ENCODE measurements around the gene MAOB. TPM values are rescaled to one million over a fixed set of nuclear protein-coding genes. Genes with fewer than 3 reads are reported as not detected.

The MAOB gene
- total and polyA plus RNA-seq, 7 experiments from 2014 or later: not detected

- peaks cover 0 to 1% (median 0%) of the 10 kb centered on the region in 11 donors for H3K9me3 Mint-ChIP-seq
- H3K27me3 Mint-ChIP-seq: peaks cover 0 to 18% (median under 1%) of the 10 kb centered on the region in 5 donors
- no peaks in the 10 kb centered on the region for H3K9me3 ChIP-seq (ENCODE audit: control insufficient read depth in 2 of 3, low read length in 3 of 3)
- H3K4me3 Mint-ChIP-seq: no peak overlapping the region
- H3K27me3 ChIP-seq (ENCODE audit: control insufficient read depth in 2 of 2, insufficient read depth in 2 of 2, low read length in 2 of 2): no peaks in the 10 kb centered on the region
- H3K27ac ChIP-seq (ENCODE audit: low read depth, low read length): no peak overlapping the region
- DNase-seq (no peak), ATAC-seq (no peak)
- no peaks in the 10 kb centered on the region for H3K4me1 ChIP-seq (ENCODE audit: control insufficient read depth in 2 of 2, insufficient read depth in 2 of 2, low read length in 2 of 2)
- intact Hi-C loops (cut with micrococcal nuclease): no loop called here
- POLR2A ChIA-PET: no interaction called here
- no peak overlapping the region for H3K27ac Mint-ChIP-seq
- no peaks in the 10 kb centered on the region for H3K36me3 Mint-ChIP-seq
- H3K36me3 ChIP-seq (ENCODE audit: control insufficient read depth in 2 of 3, insufficient read depth in 3 of 3, low read length in 3 of 3): no peaks in the 10 kb centered on the region
- no peak overlapping the region for H3K4me3 ChIP-seq (ENCODE audit: low read length)
- H3K4me1 Mint-ChIP-seq: no peaks in the 10 kb centered on the region
- CTCF ChIA-PET: no interaction called here
Observed at GRCh38 chrX:43804021-43804420, 78.2 kb downstream of the MAOB start.

- peaks cover 0 to 4% (median 0%) of the 10 kb centered on the region in 5 donors for H3K27me3 Mint-ChIP-seq
- intact Hi-C loops (cut with micrococcal nuclease): no loop called here
- ChIA-PET POLR2A (no interaction called here), CTCF (no interaction called here)
- H3K27ac ChIP-seq (ENCODE audit: low read depth, low read length): no peak overlapping the region
- ATAC-seq (no peak), DNase-seq (no peak)
- no peak overlapping the region for H3K4me3 ChIP-seq (ENCODE audit: low read length)
- H3K4me3 Mint-ChIP-seq: no peak overlapping the region
- H3K27me3 ChIP-seq (ENCODE audit: control insufficient read depth in 2 of 2, insufficient read depth in 2 of 2, low read length in 2 of 2): no peaks in the 10 kb centered on the region
- H3K4me1 ChIP-seq (ENCODE audit: control insufficient read depth in 2 of 2, insufficient read depth in 2 of 2, low read length in 2 of 2): no peaks in the 10 kb centered on the region
- H3K4me1 Mint-ChIP-seq: no peaks in the 10 kb centered on the region
- no peak overlapping the region for H3K27ac Mint-ChIP-seq
- H3K36me3 Mint-ChIP-seq: no peaks in the 10 kb centered on the region
- H3K9me3 Mint-ChIP-seq: peaks cover 0 to 8% (median 0%) of the 10 kb centered on the region in 11 donors
- no peaks in the 10 kb centered on the region for H3K36me3 ChIP-seq (ENCODE audit: control insufficient read depth in 2 of 3, insufficient read depth in 3 of 3, low read length in 3 of 3)
- H3K9me3 ChIP-seq (ENCODE audit: control insufficient read depth in 2 of 3, low read length in 3 of 3): no peaks in the 10 kb centered on the region
Observed at GRCh38 chrX:43785930-43786591, 96.2 kb downstream of the MAOB start.

- intact Hi-C loops (cut with micrococcal nuclease): loop anchor here in 1 of 2 donors (10.0 kb wide), 1 partner anchor 1963 kb away; no protein-coding TSS in a partner anchor
- H3K27me3 Mint-ChIP-seq: no peaks in the 10 kb centered on the region
- no peak overlapping the region for H3K27ac Mint-ChIP-seq
- Histone ChIP-seq H3K27ac (ENCODE audit: low read depth, low read length) (no peak overlapping the region), H3K36me3 (ENCODE audit: control insufficient read depth in 2 of 3, insufficient read depth in 3 of 3, low read length in 3 of 3) (no peaks in the 10 kb centered on the region), H3K4me3 (ENCODE audit: low read length) (no peak overlapping the region), H3K9me3 (ENCODE audit: control insufficient read depth in 2 of 3, low read length in 3 of 3) (no peaks in the 10 kb centered on the region), H3K27me3 (ENCODE audit: control insufficient read depth in 2 of 2, insufficient read depth in 2 of 2, low read length in 2 of 2) (no peaks in the 10 kb centered on the region), H3K4me1 (ENCODE audit: control insufficient read depth in 2 of 2, insufficient read depth in 2 of 2, low read length in 2 of 2) (no peaks in the 10 kb centered on the region)
- no peaks in the 10 kb centered on the region for H3K36me3 Mint-ChIP-seq
- no peak for DNase-seq
- peaks cover 0 to 1% (median 0%) of the 10 kb centered on the region in 11 donors for H3K9me3 Mint-ChIP-seq
- peaks cover 0 to 3% (median 0%) of the 10 kb centered on the region in 7 donors for H3K4me1 Mint-ChIP-seq
- H3K4me3 Mint-ChIP-seq: no peak overlapping the region
- ChIA-PET POLR2A (no interaction called here), CTCF (no interaction called here)
- ATAC-seq: no peak
Observed at GRCh38 chrX:43758044-43758443, 124.2 kb downstream of the MAOB start.

GRCh38 chrX:43756076-43756475 lies 126.2 kb downstream of the MAOB start:
- Mint-ChIP-seq H3K9me3 (peaks cover 0 to 1% (median 0%) of the 10 kb centered on the region in 11 donors), H3K27me3 (no peaks in the 10 kb centered on the region), H3K4me1 (peaks cover 0 to 3% (median 0%) of the 10 kb centered on the region in 7 donors), H3K4me3 (no peak overlapping the region), H3K27ac (no peak overlapping the region), H3K36me3 (no peaks in the 10 kb centered on the region)
- ChIA-PET CTCF (no interaction called here), POLR2A (no interaction called here)
- H3K9me3 ChIP-seq (ENCODE audit: control insufficient read depth in 2 of 3, low read length in 3 of 3): no peaks in the 10 kb centered on the region
- no peak overlapping the region for H3K27ac ChIP-seq (ENCODE audit: low read depth, low read length)
- H3K36me3 ChIP-seq (ENCODE audit: control insufficient read depth in 2 of 3, insufficient read depth in 3 of 3, low read length in 3 of 3): no peaks in the 10 kb centered on the region
- no peaks in the 10 kb centered on the region for H3K27me3 ChIP-seq (ENCODE audit: control insufficient read depth in 2 of 2, insufficient read depth in 2 of 2, low read length in 2 of 2)
- H3K4me1 ChIP-seq (ENCODE audit: control insufficient read depth in 2 of 2, insufficient read depth in 2 of 2, low read length in 2 of 2): no peaks in the 10 kb centered on the region
- DNase-seq (no peak), ATAC-seq (no peak)
- intact Hi-C loops (cut with micrococcal nuclease): loop anchor here in 1 of 2 donors (10.0 kb wide), 1 partner anchor 1961 kb away; no protein-coding TSS in a partner anchor
- H3K4me3 ChIP-seq (ENCODE audit: low read length): no peak overlapping the region

GRCh38 chrX:43753637-43754036 lies 128.6 kb downstream of the MAOB start:
- Histone ChIP-seq H3K4me1 (ENCODE audit: control insufficient read depth in 2 of 2, insufficient read depth in 2 of 2, low read length in 2 of 2) (no peaks in the 10 kb centered on the region), H3K36me3 (ENCODE audit: control insufficient read depth in 2 of 3, insufficient read depth in 3 of 3, low read length in 3 of 3) (no peaks in the 10 kb centered on the region), H3K27ac (ENCODE audit: low read depth, low read length) (no peak overlapping the region), H3K4me3 (ENCODE audit: low read length) (no peak overlapping the region), H3K27me3 (ENCODE audit: control insufficient read depth in 2 of 2, insufficient read depth in 2 of 2, low read length in 2 of 2) (no peaks in the 10 kb centered on the region), H3K9me3 (ENCODE audit: control insufficient read depth in 2 of 3, low read length in 3 of 3) (no peaks in the 10 kb centered on the region)
- H3K9me3 Mint-ChIP-seq: no peaks in the 10 kb centered on the region
- DNase-seq: no peak
- peak overlapping the region in 1 of 9 donors; percentile 20 for H3K27ac Mint-ChIP-seq
- POLR2A ChIA-PET: no interaction called here
- CTCF ChIA-PET: interaction anchor here (1.3 kb wide), 1 partner anchor 1974 kb away, joined by 4 read pairs; no protein-coding TSS in a partner anchor
- H3K27me3 Mint-ChIP-seq: no peaks in the 10 kb centered on the region
- no peaks in the 10 kb centered on the region for H3K36me3 Mint-ChIP-seq
- peaks cover 0 to 7% (median 0%) of the 10 kb centered on the region in 7 donors for H3K4me1 Mint-ChIP-seq
- intact Hi-C loops (cut with micrococcal nuclease): loop anchor here (5.0 to 10.0 kb wide), 2 partner anchors 1956 to 1959 kb away; no protein-coding TSS in a partner anchor
- H3K4me3 Mint-ChIP-seq: no peak overlapping the region
- ATAC-seq: no peak

- no peaks in the 10 kb centered on the region for H3K9me3 Mint-ChIP-seq
- DNase-seq (peak in 8 of 9 donors; percentile 18 to 65 (median 40)), ATAC-seq (peak; percentile 72)
- peaks cover 0 to 7% (median 0%) of the 10 kb centered on the region in 7 donors for H3K4me1 Mint-ChIP-seq
- Histone ChIP-seq H3K9me3 (ENCODE audit: control insufficient read depth in 2 of 3, low read length in 3 of 3) (no peaks in the 10 kb centered on the region), H3K36me3 (ENCODE audit: control insufficient read depth in 2 of 3, insufficient read depth in 3 of 3, low read length in 3 of 3) (no peaks in the 10 kb centered on the region), H3K27ac (ENCODE audit: low read depth, low read length) (no peak overlapping the region), H3K4me3 (ENCODE audit: low read length) (no peak overlapping the region), H3K4me1 (ENCODE audit: control insufficient read depth in 2 of 2, insufficient read depth in 2 of 2, low read length in 2 of 2) (no peaks in the 10 kb centered on the region), H3K27me3 (ENCODE audit: control insufficient read depth in 2 of 2, insufficient read depth in 2 of 2, low read length in 2 of 2) (no peaks in the 10 kb centered on the region)
- H3K27me3 Mint-ChIP-seq: no peaks in the 10 kb centered on the region
- H3K27ac Mint-ChIP-seq: no peak overlapping the region
- POLR2A ChIA-PET: no interaction called here
- H3K4me3 Mint-ChIP-seq: no peak overlapping the region
- H3K36me3 Mint-ChIP-seq: no peaks in the 10 kb centered on the region
- CTCF ChIA-PET: interaction anchor here (0.6 to 1.6 kb wide), 6 partner anchors 13 to 1963 kb away, joined by 3 to 7 read pairs (median 4); no protein-coding TSS in a partner anchor
- intact Hi-C loops (cut with micrococcal nuclease): loop anchor here (1.0 to 10.0 kb wide), 5 partner anchors 96 to 1969 kb away; no protein-coding TSS in a partner anchor
Observed at GRCh38 chrX:43750248-43750676, 132.0 kb downstream of the MAOB start.

GRCh38 chrX:43747476-43747875 lies 134.8 kb downstream of the MAOB start:
- no peaks in the 10 kb centered on the region for H3K9me3 ChIP-seq (ENCODE audit: control insufficient read depth in 2 of 3, low read length in 3 of 3)
- H3K36me3 ChIP-seq (ENCODE audit: control insufficient read depth in 2 of 3, insufficient read depth in 3 of 3, low read length in 3 of 3): no peaks in the 10 kb centered on the region
- H3K36me3 Mint-ChIP-seq: no peaks in the 10 kb centered on the region
- H3K4me1 ChIP-seq (ENCODE audit: control insufficient read depth in 2 of 2, insufficient read depth in 2 of 2, low read length in 2 of 2): no peaks in the 10 kb centered on the region
- no peak overlapping the region for H3K4me3 Mint-ChIP-seq
- intact Hi-C loops (cut with micrococcal nuclease): no loop called here
- H3K27ac Mint-ChIP-seq: no peak overlapping the region
- H3K4me1 Mint-ChIP-seq: peaks cover 0 to 4% (median 0%) of the 10 kb centered on the region in 7 donors
- H3K4me3 ChIP-seq (ENCODE audit: low read length): no peak overlapping the region
- no peaks in the 10 kb centered on the region for H3K27me3 ChIP-seq (ENCODE audit: control insufficient read depth in 2 of 2, insufficient read depth in 2 of 2, low read length in 2 of 2)
- ATAC-seq: no peak
- H3K27ac ChIP-seq (ENCODE audit: low read depth, low read length): no peak overlapping the region
- DNase-seq: no peak
- CTCF ChIA-PET: no interaction called here
- H3K27me3 Mint-ChIP-seq: no peaks in the 10 kb centered on the region
- H3K9me3 Mint-ChIP-seq: no peaks in the 10 kb centered on the region
- POLR2A ChIA-PET: no interaction called here
